Caco-2 (cell line): ENCODE measurements around the gene YRDC. TPM values are rescaled to one million over a fixed set of nuclear protein-coding genes. Genes with fewer than 3 reads are reported as not detected.

Experiments
- BruUV-seq: library from RNA; stranded (reverse); fragments of 400-500 nt; replicated peaks from 2 replicates; lab custom pipeline; 2021; lab: Mats Ljungman, UMichigan
- CTCF ChIA-PET: fragments of 300-600 bp; sonication (Branson Sonifier 250); formaldehyde crosslinking; loops from one replicate; lab custom pipeline; 2022; ENCODE audit warnings: antibody characterized with exemption; lab: Charles Lee
- POLR2A ChIA-PET: fragments of 300-600 bp; sonication (Branson Sonifier 250); formaldehyde crosslinking; loops from one replicate; lab custom pipeline; 2022; ENCODE audit warnings: antibody characterized with exemption; lab: Charles Lee
- DNase-seq, 2 experiments: peaks; one replicate each; pipeline versions ENCODE4 v3.0.0 to v3.0.0-alpha.2; 2020 to 2022
- H3K27me3 ChIP-seq: replicated peaks from 2 replicates; pipeline ENCODE4 v1.6.0; 2011; ENCODE audit warnings: low read length; ENCODE audit not compliant: control insufficient read depth, insufficient read depth
- H3K36me3 ChIP-seq: 2 replicates; pipeline ENCODE4 v1.5.1; 2011; ENCODE audit warnings: low read length; ENCODE audit not compliant: control insufficient read depth, insufficient read depth
- H3K4me1 ChIP-seq: fragments of 250-450 bp; sonication (Bioruptor Pico); 2 replicates; pipeline ENCODE4 v1.5.1; 2020; ENCODE audit warnings: mild to moderate bottlenecking
- H3K4me3 ChIP-seq: 2 replicates; pipeline ENCODE4 v1.5.1; 2011; ENCODE audit warnings: low read depth, mild to moderate bottlenecking, control low read depth, low read length
- H3K9me3 ChIP-seq: fragments of 250-450 bp; sonication (Bioruptor Pico); 2 replicates; pipeline ENCODE4 v1.5.1; 2020; ENCODE audit warnings: mild to moderate bottlenecking, moderate library complexity
- H3K27ac Mint-ChIP-seq: one replicate; pipeline ENCODE4 v1.8.0; 2022; ENCODE audit warnings: mixed read lengths; ENCODE audit not compliant: unreplicated experiment
- H3K27me3 Mint-ChIP-seq: one replicate; pipeline ENCODE4 v1.8.0; 2022; ENCODE audit warnings: mixed read lengths; ENCODE audit not compliant: insufficient read depth, unreplicated experiment
- H3K36me3 Mint-ChIP-seq: one replicate; pipeline ENCODE4 v1.8.0; 2022; ENCODE audit warnings: mild to moderate bottlenecking, mixed read lengths; ENCODE audit not compliant: insufficient read depth, unreplicated experiment
- H3K4me1 Mint-ChIP-seq: one replicate; pipeline ENCODE4 v1.8.0; 2022; ENCODE audit warnings: low read depth, mixed read lengths; ENCODE audit not compliant: unreplicated experiment
- H3K4me3 Mint-ChIP-seq: one replicate; pipeline ENCODE4 v1.8.0; 2022; ENCODE audit warnings: mild to moderate bottlenecking, moderate library complexity, mixed read lengths; ENCODE audit not compliant: unreplicated experiment
- H3K9me3 Mint-ChIP-seq: one replicate; pipeline ENCODE4 v1.8.0; 2022; ENCODE audit warnings: mixed read lengths; ENCODE audit not compliant: unreplicated experiment
- CTCF ChIP-seq, 2 experiments: fragments of 200-600 bp in 1 of 2; IDR thresholded peaks; 1 replicate in 1 of 2; 2 replicates in 1 of 2; pipeline versions ENCODE4 v1.5.1 to v1.8.0; 2011 to 2022; ENCODE audit warnings: antibody characterized with exemption in 1 of 2, control low read depth in 1 of 2, inconsistent platforms in 1 of 2, low read depth in 1 of 2, low read length in 1 of 2, mild to moderate bottlenecking in 1 of 2, moderate library complexity in 1 of 2; ENCODE audit not compliant: insufficient read depth in 1 of 2, severe bottlenecking in 1 of 2, unreplicated experiment in 1 of 2
- intact Hi-C: fragments of 100-400 bp; cut with micrococcal nuclease; formaldehyde crosslinking; loops from one replicate; pipeline ENCODE4 v1.10.0; 2022; ENCODE audit not compliant: unreplicated experiment
- total RNA-seq: library from RNA; stranded (reverse); gene quantifications from 2 replicates; pipeline ENCODE4 v1.2.3, GENCODE V29; 2022

Gene YRDC
- total RNA-seq, 1 experiment from 2014 or later: 10.3 TPM

- peaks cover 25% of the 10 kb centered on the region for H3K36me3 Mint-ChIP-seq
- ChIA-PET CTCF (no interaction called here), POLR2A (no interaction called here)
- no peak for DNase-seq
- H3K9me3 Mint-ChIP-seq: no peaks in the 10 kb centered on the region
- H3K4me3 Mint-ChIP-seq: no peak overlapping the region
- intact Hi-C loops: no loop called here
- no TSS peak for BruUV-seq
- peak overlapping the region; percentile 86 for H3K27ac Mint-ChIP-seq
- no peaks in the 10 kb centered on the region for H3K27me3 ChIP-seq
- no peaks in the 10 kb centered on the region for H3K9me3 ChIP-seq
- H3K36me3 ChIP-seq: no peaks in the 10 kb centered on the region
- TF ChIP-seq CTCF (IDR thresholded peaks at IDR 0.05; ENCODE audit: insufficient read depth in 1 of 2, low read depth in 1 of 2, low read length in 1 of 2, severe bottlenecking in 1 of 2, unreplicated experiment in 1 of 2): no peak
- H3K4me1 ChIP-seq: peaks cover under 1% of the 10 kb centered on the region; the same call in 1 of the 2 replicates
- no peak overlapping the region for H3K4me3 ChIP-seq
- H3K27me3 Mint-ChIP-seq: no peaks in the 10 kb centered on the region
- peaks cover 6% of the 10 kb centered on the region for H3K4me1 Mint-ChIP-seq
These were observed 45.1 kb upstream of the YRDC start for GRCh38 chr1:37853157-37853556.

- ChIA-PET CTCF (interaction anchor here (0.7 kb wide), 1 partner anchor 18 kb away, joined by 4 read pairs; no protein-coding TSS in a partner anchor), POLR2A (interaction anchor here (0.7 kb wide), 1 partner anchor 43 kb away, joined by 6 read pairs; no protein-coding TSS in a partner anchor)
- intact Hi-C loops: no loop called here
- no peak for TF ChIP-seq CTCF (IDR thresholded peaks at IDR 0.05; ENCODE audit: insufficient read depth in 1 of 2, low read depth in 1 of 2, low read length in 1 of 2, severe bottlenecking in 1 of 2, unreplicated experiment in 1 of 2)
- Mint-ChIP-seq H3K4me3 (no peak overlapping the region), H3K4me1 (peaks cover 6% of the 10 kb centered on the region), H3K27ac (no peak overlapping the region), H3K27me3 (no peaks in the 10 kb centered on the region), H3K9me3 (no peaks in the 10 kb centered on the region), H3K36me3 (peaks cover 17% of the 10 kb centered on the region)
- H3K9me3 ChIP-seq: no peaks in the 10 kb centered on the region
- no TSS peak for BruUV-seq
- no peak for DNase-seq
- H3K4me1 ChIP-seq: no peaks in the 10 kb centered on the region
- no peaks in the 10 kb centered on the region for H3K27me3 ChIP-seq
- H3K36me3 ChIP-seq: no peaks in the 10 kb centered on the region
- no peak overlapping the region for H3K4me3 ChIP-seq
These were observed 43.8 kb upstream of the YRDC start for GRCh38 chr1:37851782-37852210.

- BruUV-seq: no TSS peak
- no peaks in the 10 kb centered on the region for H3K9me3 Mint-ChIP-seq
- no peaks in the 10 kb centered on the region for H3K27me3 Mint-ChIP-seq
- H3K9me3 ChIP-seq: no peaks in the 10 kb centered on the region
- peaks cover 17% of the 10 kb centered on the region for H3K36me3 Mint-ChIP-seq
- H3K4me3 ChIP-seq: no peak overlapping the region
- no peaks in the 10 kb centered on the region for H3K4me1 ChIP-seq
- no peak for TF ChIP-seq CTCF (IDR thresholded peaks at IDR 0.05; ENCODE audit: insufficient read depth in 1 of 2, low read depth in 1 of 2, low read length in 1 of 2, severe bottlenecking in 1 of 2, unreplicated experiment in 1 of 2)
- POLR2A ChIA-PET: interaction anchor here (0.7 kb wide), 1 partner anchor 43 kb away, joined by 6 read pairs; no protein-coding TSS in a partner anchor
- peaks cover 6% of the 10 kb centered on the region for H3K4me1 Mint-ChIP-seq
- H3K27ac Mint-ChIP-seq: no peak overlapping the region
- H3K36me3 ChIP-seq: no peaks in the 10 kb centered on the region
- no peak overlapping the region for H3K4me3 Mint-ChIP-seq
- intact Hi-C loops: no loop called here
- no peaks in the 10 kb centered on the region for H3K27me3 ChIP-seq
- DNase-seq: no peak
- CTCF ChIA-PET: no interaction called here
These were observed 43.3 kb upstream of the YRDC start for GRCh38 chr1:37851262-37851661.
